Measurements from ENCODE around the gene ATP8A2.
A peak's percentile ranks its signal among the peaks of the same experiment; 100 is the strongest.
"Not testable (repeated sequence)": the region's sequence is repeated elsewhere in the genome, so short reads cannot be mapped to it uniquely, and the experiment has no call there.

ATP8A2 gene

DNA sequence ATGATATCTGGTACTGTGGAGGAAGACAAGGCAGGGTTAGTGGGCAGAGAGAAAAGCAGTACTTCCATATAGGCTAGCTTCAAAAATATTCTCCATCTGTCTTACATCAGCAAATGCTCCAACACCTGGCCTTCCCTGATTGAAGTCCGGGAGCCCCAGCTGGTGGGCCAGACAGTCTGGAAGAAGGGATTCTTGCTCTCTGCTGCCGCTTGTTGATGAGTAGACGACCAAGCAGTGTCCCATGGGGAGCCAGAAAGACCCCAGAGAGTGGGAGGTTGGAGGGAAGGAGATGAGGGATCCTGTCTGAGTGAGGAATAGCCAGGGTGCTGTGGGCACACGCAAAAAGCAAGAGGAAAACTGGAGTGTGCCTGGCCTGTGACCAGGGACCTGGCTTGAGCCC, 95.1 kb downstream of the ATP8A2 start:
- no peak for DNase-seq

DNA sequence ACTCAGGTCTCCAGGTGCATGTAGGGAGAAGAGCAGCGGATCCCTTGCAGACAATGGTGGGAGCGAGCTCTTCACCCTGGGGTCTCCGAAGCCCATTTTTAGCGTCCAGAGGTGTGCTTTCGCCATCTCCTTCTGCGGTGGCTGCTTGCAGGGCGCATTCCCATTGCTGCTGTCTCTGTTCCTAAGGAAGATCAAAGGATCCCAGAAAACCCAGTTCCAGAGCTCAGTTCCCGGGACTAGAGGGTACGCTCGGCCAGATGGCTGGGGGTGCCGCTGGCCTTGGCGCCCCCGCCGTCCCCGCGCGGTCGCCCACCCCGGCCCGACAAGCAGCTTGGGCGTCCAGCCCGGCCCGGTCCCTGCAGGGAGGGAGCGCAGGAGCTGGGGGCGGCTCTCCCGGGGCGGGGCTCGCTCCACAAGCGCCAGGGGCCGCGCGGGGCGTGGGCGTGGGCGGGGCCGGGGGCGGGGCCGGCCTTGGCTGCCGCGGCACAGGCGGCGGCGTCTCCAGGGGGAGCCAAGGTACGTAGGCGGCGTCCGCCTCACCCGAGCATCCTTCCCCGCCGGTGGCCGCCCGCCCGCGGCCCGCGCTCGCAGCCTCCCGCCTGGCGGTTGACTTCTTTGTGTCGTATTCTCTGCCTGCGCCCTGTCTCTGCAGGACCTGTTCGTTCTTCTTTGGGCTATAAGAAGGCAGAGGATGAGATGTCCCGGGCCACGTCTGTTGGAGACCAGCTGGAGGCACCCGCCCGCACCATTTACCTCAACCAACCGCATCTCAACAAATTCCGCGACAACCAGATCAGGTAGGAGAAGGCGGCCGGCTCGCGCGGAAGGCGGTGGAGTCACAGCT, 96.8 kb downstream of the ATP8A2 start:
- peak; percentile 18 for DNase-seq

DNA sequence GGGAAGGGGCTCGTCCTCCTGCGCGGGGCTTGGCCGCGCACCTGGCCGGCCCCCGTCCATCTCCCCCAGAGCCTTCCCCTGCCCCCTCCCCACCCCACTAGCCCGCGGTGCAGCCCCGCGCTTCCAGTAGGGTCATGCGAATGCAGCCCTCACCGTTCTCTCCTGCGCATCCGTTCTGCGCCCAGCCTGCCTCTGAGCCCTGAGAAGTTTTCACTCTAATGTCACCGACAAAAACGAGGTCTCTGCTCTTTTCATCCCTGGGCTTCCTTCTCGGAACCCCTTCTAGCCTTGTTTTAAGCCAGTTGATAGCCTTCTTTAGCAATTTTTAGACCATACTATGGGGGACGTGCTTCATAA, 97.4 kb downstream of the ATP8A2 start:
- no peak for DNase-seq

DNA sequence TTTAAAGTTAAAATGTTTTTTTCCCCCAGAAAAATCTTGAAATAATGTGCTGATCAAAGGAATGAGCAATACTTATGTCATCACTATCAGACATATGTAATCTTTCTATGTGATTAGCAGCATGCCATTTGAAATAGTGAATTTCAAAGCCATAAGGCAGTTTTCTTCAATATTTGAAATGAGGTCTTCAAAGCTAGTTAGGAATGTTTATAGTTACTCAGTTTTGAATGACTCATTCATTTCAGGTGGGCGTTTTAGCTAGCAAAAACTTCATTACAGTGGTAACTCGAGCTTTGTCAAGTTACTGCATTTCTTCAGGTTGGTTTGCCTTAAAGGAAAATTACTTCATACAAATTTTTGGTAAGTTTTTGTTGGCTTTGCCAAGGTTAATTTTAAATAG, 102.1 kb downstream of the ATP8A2 start:
- no peak for DNase-seq

DNA sequence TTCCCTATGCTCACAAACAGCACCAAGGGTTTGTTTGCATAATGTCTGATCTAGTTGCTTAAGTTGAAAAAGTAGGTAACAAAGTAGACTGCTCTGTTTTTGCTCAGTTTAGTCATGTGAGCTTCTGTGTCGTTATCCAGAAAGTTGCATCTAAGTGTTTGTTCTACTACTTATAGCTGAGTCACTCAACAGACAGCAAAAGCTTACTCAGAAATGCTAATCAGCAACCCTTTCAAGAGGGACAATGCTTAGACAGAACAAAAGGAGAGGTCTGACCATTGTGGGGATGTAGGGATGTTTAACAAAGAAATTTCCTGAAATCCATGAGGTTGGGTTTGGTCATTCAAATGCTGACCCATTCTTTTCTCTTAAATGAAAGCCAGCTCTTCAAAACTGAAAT, 106.4 kb downstream of the ATP8A2 start:
- DNase-seq: no peak

DNA sequence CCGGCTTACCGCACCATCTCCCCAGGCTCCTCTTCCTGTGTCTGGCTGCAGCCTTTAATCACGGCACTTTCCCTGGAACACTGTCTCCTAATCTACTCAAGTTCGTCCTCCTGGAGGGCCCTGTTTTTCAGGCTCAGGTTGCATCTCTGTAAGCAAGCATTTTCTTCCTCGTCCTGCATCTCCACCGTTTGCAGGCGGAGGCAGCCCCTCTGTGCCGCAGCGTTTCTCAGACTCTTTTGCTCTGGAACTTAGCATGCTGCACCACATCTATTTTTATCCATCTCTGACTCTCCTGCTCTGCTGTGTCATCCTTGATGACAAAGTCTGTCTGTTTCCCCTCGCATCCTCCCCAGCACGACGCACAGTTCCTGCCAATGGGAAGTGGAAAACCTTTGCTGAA, 117.5 kb downstream of the ATP8A2 start:
- DNase-seq: no peak

DNA sequence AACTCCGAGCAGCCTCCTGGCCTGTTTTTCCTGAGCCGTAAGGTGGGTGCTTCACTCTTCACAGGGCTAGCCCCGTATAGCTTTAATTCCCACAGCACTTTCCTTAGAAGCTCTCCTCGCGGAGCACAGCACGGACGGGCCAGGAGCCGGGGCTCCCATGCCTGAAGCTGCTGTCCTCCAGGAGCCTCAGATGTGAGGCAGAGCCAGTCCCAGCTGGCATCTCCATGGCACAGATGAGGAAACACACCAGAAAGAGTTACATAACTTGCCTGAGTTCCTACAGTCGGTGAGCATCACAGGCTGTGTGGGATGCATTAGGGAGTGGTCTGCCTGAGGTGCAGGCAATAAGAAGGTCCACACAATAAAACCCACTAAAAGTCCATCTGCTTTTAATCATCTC, 118.5 kb downstream of the ATP8A2 start:
- no peak for DNase-seq

DNA sequence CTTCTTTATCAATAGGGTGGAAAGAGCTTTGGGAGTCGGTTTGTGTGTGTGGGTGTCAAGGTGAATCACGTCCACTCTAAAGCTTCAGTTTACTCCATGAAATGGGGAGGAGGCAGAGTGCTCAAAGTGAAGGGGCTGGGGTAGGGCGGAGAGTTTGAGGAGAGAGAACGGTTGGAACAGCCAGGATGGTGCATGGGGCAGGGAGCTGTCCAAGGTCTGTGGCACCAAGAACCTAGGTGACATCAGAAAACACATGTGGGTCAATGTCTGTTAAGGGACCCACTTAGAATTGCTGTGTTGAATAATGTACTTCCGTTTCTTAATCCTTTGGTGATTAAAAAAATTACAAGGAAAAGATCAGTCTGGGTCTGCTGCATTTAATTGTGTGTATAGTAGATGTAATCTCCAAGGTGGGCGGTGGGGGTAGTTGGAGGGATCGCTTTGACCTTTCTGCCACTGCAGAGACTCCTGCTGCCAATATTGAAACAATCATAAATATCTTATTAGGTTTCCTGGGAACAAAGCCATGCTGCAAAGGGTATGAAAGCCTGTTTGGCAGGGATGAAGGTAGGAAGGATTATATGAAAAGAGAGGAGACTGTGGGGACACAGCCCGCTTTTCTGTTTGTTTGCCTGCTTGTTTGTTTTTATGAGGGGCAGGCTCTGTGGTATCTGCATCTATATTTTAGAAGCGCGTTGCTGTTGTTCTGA, 122.3 kb downstream of the ATP8A2 start:
- DNase-seq: no peak

DNA sequence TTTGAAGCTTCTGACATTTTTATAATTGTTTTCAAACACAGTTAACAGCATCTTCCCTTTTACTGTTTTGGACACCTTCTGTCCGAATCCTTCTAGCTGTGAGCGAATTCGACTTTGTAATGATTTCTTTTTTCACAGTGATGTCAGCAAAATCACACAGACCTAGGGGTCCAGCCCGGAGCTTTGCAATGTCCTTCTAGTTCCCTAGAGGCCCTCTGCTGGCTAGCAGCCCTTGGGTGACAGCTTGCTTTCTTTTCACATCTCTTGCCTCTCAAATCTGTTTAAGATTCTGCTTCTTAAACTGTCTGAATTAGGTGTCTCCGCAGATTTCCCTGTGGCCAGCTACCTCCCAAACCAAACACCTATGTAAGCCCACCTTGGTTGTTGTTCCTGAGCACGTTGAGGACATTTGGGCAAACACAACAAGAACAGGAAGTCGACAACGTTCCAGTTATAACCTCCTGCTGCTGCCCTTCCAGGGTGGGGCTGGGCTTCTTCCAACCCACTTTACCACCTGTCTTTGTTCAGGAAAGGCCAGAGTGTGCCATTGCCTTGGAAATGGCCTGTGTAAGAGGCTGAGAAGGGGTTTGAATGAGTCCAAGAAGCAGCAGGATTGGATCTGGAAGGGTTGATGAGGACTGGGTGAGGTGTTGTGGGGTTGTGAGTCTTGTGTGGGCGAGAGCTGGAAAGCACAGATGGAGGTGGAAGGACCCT, 123.1 kb downstream of the ATP8A2 start:
- DNase-seq: no peak

DNA sequence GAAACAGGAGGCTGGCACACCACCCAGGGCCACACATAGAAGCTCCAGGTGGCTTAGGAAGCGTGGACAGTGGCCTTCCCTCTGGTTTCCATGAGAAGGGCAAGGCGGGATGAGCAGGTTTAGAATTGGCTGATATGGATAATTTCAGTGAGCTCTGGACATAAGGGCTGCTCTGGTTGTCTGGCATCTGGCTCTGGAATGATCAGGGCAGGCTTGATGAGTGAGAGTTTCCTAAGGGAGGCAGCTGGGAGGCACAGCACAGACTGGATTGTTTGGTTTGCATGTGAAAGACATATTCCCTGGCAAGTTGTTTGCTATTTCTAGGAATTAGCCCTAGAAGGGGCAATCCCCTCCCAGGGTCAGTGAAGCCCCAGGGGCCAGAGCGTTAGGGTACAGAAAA, 129.5 kb downstream of the ATP8A2 start:
- no peak for DNase-seq

DNA sequence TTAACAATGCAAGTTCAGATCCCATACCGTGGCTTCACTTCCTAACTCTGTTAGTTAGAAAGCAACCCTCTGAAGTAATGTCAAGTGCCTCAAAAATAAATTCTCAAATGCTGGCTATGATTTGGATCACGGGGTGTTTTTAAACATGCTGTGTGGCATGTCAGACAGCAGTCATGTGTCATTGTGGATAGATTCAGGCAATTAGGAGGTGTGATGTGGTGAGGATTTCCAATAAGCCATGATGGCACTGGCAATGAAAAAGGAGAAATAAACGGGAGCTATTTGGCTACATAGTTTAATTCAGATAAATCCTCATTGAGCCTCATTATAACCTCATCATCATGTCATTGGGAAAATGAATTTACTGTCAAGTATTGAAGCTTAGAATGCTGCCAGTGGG, 130.3 kb downstream of the ATP8A2 start:
- no peak for DNase-seq

DNA sequence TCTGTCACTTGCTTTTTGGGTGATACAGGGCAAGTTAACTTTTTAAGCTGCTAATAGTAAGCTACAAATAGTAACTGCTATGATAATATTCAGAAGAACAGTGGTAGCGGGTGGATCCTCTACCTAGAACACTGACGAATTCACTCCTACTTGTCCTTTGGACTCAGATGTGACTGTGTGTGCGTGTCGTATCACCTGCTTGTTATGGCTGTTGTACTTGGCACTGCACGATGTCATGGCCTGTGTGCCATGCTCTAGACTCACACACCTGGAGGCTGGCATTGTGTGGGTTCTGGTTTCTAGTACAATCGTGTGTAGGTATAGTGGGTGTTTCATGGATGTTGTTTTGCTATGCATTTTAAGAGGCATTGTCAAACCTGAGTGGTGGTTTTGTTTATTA, 130.8 kb downstream of the ATP8A2 start:
- DNase-seq: no peak

DNA sequence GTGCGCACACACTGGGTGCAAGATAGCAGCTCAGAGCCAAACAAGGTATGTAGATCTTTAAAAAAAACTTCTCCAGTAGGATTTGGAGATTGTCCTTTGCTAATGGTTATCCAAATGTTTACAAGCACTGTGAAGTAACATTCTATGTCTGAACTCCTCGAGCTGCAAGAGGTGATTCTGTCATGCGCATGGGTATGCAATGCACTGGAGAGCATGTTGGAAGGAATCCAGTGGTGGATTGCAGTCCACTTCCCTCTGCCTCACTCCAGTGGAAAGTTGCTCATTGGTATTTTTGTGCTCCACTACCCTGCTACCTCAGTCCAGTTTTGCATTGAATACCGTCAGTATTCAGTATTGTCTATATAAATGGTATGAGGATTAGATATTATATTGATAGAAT, 132.1 kb downstream of the ATP8A2 start:
- DNase-seq: no peak

DNA sequence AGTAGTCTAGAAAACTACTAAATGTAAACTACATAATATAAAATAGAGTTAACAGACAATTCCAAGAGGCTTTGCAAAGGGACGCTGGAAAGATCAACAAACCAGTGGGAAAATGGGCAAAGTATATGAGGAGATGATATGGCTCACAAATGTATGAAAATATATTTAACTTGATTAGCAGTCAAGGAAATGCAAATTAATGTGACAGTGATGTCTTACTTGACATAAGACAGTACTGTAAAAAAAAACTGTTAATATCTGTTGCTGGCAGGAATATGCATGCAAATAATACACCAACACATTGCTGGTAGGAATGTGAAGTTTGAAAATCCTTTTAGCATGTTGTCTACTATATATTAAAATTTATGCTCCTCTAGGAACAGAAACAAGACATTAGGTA, 136.1 kb downstream of the ATP8A2 start:
- no peak for DNase-seq

DNA sequence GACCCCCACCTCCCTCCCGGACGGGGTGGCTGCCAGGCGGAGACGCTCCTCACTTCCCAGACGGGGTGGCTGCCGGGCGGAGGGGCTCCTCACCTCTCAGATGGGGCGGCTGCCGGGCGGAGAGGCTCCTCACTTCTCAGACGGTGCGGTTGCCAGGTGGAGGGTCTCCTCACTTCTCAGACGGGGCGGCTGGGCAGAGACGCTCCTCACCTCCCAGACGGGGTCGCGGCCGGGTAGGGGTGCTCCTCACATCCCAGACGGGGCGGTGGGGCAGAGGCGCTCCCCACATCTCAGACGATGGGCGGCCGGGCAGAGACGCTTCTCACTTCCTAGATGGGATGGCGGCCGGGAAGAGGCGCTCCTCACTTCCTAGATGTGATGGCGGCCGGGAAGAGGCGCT, 141.3 kb downstream of the ATP8A2 start:
- not testable (repeated sequence) for DNase-seq

DNA sequence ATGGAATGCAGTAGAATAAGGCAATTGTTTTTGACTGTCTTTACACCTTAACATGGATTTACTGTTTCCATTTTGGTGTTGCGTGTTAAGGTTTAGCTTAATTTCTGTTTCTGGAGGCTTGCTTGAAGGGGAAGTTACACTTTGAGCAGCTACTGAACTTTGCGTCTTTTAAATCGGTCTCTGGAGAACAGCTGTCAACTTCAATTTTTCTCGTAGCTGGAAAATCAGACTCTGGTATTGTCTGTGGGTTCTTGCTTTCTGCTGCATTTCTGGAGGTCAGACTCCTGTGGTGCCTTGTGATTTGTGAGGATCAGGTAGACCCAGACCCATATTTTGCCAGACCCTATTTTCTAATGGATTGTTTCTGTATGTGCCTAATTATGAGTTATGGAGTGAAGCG, 146.7 kb downstream of the ATP8A2 start:
- DNase-seq: no peak

DNA sequence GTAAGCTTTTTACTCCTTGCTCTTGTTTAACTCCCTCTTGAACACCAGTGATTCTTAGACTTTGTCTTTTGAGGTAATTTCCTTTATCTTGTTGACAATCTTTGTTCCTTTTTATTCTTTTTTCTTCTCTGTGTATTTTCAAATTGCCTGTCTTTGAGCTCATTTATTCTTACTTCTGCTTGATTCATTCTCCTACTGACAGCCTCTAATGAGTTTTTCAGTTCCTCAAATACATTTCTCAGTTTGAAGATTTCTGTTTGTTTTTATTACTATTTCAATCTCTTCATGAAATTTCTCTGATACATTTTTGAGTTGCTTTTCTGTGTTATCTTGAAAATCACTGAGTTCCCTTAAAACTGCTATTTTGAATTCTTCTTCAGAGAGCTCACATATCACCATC, 154.1 kb downstream of the ATP8A2 start:
- no peak for DNase-seq

DNA sequence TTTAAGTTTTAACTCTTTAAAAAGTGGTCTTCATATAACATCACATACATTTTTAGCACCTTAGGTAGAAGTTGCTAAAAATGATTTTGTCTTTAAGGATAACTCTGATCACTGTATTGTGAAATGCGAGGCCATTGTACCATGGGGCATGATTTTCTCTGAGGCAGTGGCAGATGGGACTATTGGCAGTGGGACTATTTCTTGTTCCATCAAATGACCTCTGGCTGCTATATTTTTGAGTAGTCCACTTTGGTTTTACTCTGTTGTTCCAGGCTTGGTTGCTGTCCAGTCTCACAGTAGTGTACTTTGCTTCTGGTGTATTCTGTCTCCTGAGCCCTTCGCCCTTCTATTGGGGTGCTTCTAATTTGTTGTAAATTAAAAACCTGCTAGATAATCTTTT, 156.5 kb downstream of the ATP8A2 start:
- DNase-seq: no peak

DNA sequence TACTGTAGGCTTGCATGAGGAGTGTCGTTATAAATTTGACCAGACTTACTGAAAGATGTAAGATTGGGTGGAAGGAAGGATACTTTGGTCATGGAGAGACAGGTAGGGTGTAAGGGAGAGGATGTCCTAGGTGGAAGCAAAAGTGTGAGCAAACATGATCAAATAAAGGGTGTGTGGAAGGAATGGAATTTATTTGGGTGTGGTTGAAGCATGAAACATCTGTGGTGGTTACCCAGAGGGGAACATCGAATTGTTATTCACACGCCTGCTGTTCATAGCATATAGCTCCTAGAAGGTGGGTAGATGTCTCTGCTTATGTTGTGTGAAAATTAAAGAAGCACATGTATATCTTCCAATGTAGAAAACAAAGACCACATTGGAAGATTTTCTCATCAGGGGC, 157.7 kb downstream of the ATP8A2 start:
- no peak for DNase-seq

DNA sequence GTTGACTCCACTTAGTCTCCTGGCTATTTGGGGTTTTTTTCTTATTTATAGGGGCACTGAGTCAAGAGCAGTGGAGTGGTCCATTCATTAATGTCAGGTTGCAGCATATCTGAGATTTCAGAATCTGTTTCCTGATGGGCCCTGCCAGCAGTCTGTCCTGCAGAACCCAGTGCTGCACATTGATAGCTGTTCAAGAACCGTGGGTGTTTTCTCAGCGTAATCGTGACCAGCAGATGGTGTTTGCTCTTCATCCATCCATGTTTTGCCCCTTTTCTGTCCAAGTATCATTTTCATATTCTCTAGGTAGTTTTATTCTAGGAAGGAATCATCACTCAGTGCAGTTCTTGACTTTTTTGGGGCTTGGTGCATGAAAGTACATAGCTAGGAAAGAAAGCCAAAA, 166.5 kb downstream of the ATP8A2 start:
- DNase-seq: no peak

DNA sequence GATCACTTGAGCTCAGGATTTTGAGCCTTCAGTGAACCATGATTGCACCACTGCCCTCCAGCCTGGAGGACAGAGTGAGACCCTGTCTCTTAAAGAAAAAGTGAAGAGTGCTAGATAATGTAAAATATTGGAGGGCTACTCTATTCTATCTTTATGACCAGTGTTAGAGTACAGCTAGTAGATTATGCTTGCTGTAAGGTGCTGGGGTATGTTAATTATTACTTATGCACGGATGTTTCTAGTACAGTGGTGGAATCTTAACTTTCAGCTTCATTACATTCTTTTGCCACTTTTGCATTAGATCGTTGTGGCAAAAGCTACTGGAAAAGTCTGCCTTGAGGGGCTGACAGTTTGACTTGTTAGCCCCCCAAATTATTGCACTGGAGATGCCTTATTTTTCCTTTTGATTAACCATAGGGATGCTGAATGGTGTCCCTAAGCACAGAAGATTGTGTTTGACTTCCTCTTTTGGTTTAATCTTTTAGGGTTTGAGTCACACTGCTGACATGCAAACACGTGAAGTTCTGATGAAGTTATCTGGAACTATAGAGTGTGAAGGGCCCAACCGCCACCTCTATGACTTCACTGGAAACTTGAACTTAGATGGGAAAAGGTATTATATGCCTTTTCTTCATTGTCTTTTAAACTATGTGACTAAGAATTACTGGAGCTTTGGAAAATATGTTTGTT, 169.8 kb downstream of the ATP8A2 start:
- DNase-seq: no peak

DNA sequence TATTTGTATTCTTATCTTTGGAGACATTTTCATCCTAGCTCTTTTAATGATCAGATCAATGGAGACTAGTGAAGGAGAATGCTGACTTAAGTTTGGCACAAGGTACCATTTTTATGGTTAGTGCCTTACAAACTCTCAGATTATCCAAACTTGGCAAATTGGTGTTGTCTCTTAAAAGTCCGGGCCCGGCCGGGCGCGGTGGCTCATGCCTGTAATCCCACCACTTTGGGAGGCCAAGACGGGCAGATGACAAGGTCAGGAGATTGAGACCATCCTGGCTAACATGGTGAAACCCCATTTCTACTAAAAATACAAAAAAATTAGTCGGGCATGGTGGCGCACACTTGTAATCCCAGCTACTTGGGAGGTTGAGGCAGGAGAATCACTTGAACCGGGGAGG, 177.2 kb downstream of the ATP8A2 start:
- DNase-seq: not testable (repeated sequence)

DNA sequence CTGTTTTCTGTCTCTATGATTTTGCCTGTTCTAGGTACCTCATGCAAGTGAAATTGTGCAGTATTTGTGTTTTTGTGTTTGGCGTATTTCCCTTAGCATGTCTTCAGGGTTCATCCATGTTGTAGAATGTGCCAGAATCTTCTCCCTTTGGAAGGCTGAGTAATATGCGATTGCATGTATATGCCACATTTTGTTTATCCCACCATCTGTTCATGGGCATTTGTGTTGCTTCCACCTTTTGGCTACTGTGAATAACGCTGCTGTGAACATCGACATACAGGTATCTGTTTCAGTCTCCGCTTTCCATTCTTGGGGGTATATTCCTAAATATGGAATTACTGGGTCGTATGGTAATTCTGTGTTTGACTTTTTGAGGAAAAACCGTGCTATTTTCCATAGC, 190.0 kb downstream of the ATP8A2 start:
- no peak for DNase-seq

DNA sequence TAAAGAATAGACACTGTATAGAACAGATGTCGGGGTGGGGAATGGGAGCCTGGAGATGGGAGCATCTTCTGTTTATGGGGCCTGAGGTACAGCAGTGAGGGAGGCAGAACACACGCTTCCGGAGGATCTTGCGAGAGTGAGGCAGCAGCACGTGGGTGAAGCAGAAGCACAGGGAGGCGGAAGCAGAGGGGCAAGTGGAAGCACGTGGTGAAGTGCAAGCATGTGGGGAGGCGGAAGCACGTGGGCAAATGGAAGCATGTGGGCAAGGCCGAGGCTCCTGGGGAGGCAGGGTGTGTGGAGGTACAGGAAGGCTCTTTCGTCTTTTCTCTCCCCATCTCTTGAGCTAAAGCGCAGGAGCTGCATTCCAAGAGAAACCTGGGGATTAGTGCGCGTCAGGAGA, 198.4 kb downstream of the ATP8A2 start:
- DNase-seq: no peak

Data from fibroblast of skin of right quadriceps (primary cell).